KG1 (cell line): Measurements from ENCODE around the gene EBF3.

Source experiments
- DNase-seq: peaks from one replicate; lab custom pipeline; 2025; lab: John Stamatoyannopoulos, UW

Gene EBF3

GRCh38 chr10:129958629-129959543 lies 5.2 kb downstream of the EBF3 start:
- DNase-seq: no peak

GRCh38 chr10:129958148-129958628 lies 5.9 kb downstream of the EBF3 start:
- DNase-seq: peak; percentile 23

- no peak for DNase-seq
Measured at GRCh38 chr10:129956876-129957673, 7.0 kb downstream of the EBF3 start.

- no peak for DNase-seq
Measured at GRCh38 chr10:129956286-129956670, 7.8 kb downstream of the EBF3 start.

GRCh38 chr10:129955601-129956285 lies 8.3 kb downstream of the EBF3 start:
- no peak for DNase-seq

GRCh38 chr10:129954492-129955315 lies 9.4 kb downstream of the EBF3 start:
- no peak for DNase-seq

- DNase-seq: no peak
Measured at GRCh38 chr10:129953119-129954051, 10.7 kb downstream of the EBF3 start.

GRCh38 chr10:129952378-129953118 lies 11.5 kb downstream of the EBF3 start:
- DNase-seq: no peak

- DNase-seq: no peak
Measured at GRCh38 chr10:129951970-129952265, 12.2 kb downstream of the EBF3 start.

- DNase-seq: no peak
Measured at GRCh38 chr10:129951101-129951969, 12.7 kb downstream of the EBF3 start.

- no peak for DNase-seq
Measured at GRCh38 chr10:129950676-129951075, 13.4 kb downstream of the EBF3 start.

GRCh38 chr10:129949891-129950291 lies 14.2 kb downstream of the EBF3 start:
- DNase-seq: no peak

GRCh38 chr10:129949411-129949810 lies 14.7 kb downstream of the EBF3 start:
- DNase-seq: no peak

GRCh38 chr10:129946859-129947258 lies 17.2 kb downstream of the EBF3 start:
- no peak for DNase-seq

- DNase-seq: no peak
Measured at GRCh38 chr10:129945941-129946760, 17.9 kb downstream of the EBF3 start.

GRCh38 chr10:129945526-129945925 lies 18.5 kb downstream of the EBF3 start:
- no peak for DNase-seq

- no peak for DNase-seq
Measured at GRCh38 chr10:129945064-129945463, 19.0 kb downstream of the EBF3 start.

GRCh38 chr10:129944456-129944855 lies 19.6 kb downstream of the EBF3 start:
- DNase-seq: no peak
